ENCODE data around the gene KCNB1. TPM values are rescaled to one million over a fixed set of nuclear protein-coding genes. Genes with fewer than 3 reads are reported as not detected.

KCNB1 gene
- polyA plus RNA-seq, 1 donor from 2014 or later: 3.6 TPM

- no peak for TF ChIP-seq EZH2 (IDR thresholded peaks at IDR 0.05; ENCODE audit: borderline replicate concordance, insufficient read depth, low read length, poor library complexity, severe bottlenecking)
- Histone ChIP-seq H3K4me3 (ENCODE audit: low read length) (no peak overlapping the region), H3K27me3 (ENCODE audit: insufficient read depth, low read depth, low read length) (no peaks in the 10 kb centered on the region), H3F3A (ENCODE audit: insufficient read depth, low read length, poor library complexity, severe bottlenecking) (no peaks in the 10 kb centered on the region), H3K9ac (ENCODE audit: low read length) (no peak overlapping the region), H3K79me2 (replicated peaks; ENCODE audit: insufficient read depth, low read length) (no peaks in the 10 kb centered on the region), H4K20me1 (ENCODE audit: insufficient read depth) (no peaks in the 10 kb centered on the region), H3K4me2 (ENCODE audit: low read length) (no peak overlapping the region), H3K9me2 (ENCODE audit: insufficient read depth, low read length) (no peaks in the 10 kb centered on the region), H2AFZ (ENCODE audit: low read depth, low read length) (no peak overlapping the region), H3K9me3 (ENCODE audit: low read length) (no peaks in the 10 kb centered on the region), H3K36me3 (ENCODE audit: insufficient read depth, low read length) (no peaks in the 10 kb centered on the region), H3K27ac (ENCODE audit: low read length) (no peak overlapping the region)
These were observed 14.3 kb upstream of the KCNB1 start for GRCh38 chr20:49496553-49497397.

- H2AFZ ChIP-seq (ENCODE audit: low read depth, low read length): no peak overlapping the region
- no peaks in the 10 kb centered on the region for H3K36me3 ChIP-seq (ENCODE audit: insufficient read depth, low read length)
- TF ChIP-seq TAF1 (IDR thresholded peaks at IDR 0.05; ENCODE audit: low read depth) (no peak), POLR2AphosphoS5 (IDR thresholded peaks at IDR 0.05) (no peak), EZH2 (IDR thresholded peaks at IDR 0.05; ENCODE audit: borderline replicate concordance, insufficient read depth, low read length, poor library complexity, severe bottlenecking) (no peak), MXI1 (conservative IDR thresholded peaks at IDR 0.05; ENCODE audit: poor library complexity, severe bottlenecking) (no peak), SMC3 (conservative IDR thresholded peaks at IDR 0.05; ENCODE audit: poor library complexity) (no peak), CTCF (IDR thresholded peaks at IDR 0.05; ENCODE audit: poor library complexity, severe bottlenecking) (no peak), EP300 (conservative IDR thresholded peaks at IDR 0.05; ENCODE audit: poor library complexity, severe bottlenecking) (no peak), REST (IDR thresholded peaks at IDR 0.05; ENCODE audit: borderline replicate concordance) (no peak), RAD21 (conservative IDR thresholded peaks at IDR 0.05) (no peak)
- H3K4me3 ChIP-seq (ENCODE audit: low read length): no peak overlapping the region
- H3K9me2 ChIP-seq (ENCODE audit: insufficient read depth, low read length): no peaks in the 10 kb centered on the region
- no peak overlapping the region for H3K27ac ChIP-seq (ENCODE audit: low read length)
- H3K9me3 ChIP-seq (ENCODE audit: low read length): no peaks in the 10 kb centered on the region
- no peaks in the 10 kb centered on the region for H3K79me2 ChIP-seq (replicated peaks; ENCODE audit: insufficient read depth, low read length)
- H3K9ac ChIP-seq (ENCODE audit: low read length): no peak overlapping the region
- no peaks in the 10 kb centered on the region for H3F3A ChIP-seq (ENCODE audit: insufficient read depth, low read length, poor library complexity, severe bottlenecking)
- H3K4me2 ChIP-seq (ENCODE audit: low read length): no peak overlapping the region
- no peaks in the 10 kb centered on the region for H3K27me3 ChIP-seq (ENCODE audit: insufficient read depth, low read depth, low read length)
- no peaks in the 10 kb centered on the region for H4K20me1 ChIP-seq (ENCODE audit: insufficient read depth)
These were observed 13.6 kb upstream of the KCNB1 start for GRCh38 chr20:49496043-49496442.
